Activated T-cell treated with anti-CD3 and anti-CD28 coated beads, Interleukin-2, amount 50 U/mL, for 1 hour (primary cell): ENCODE measurements around the gene UVRAG.
"Not testable (repeated sequence)": the region's sequence is repeated elsewhere in the genome, so short reads cannot be mapped to it uniquely, and the experiment has no call there.

ENCODE experiments used
- DNase-seq: peaks from one replicate; pipeline ENCODE4 v3.0.0-alpha.2; 2020

UVRAG gene

DNA sequence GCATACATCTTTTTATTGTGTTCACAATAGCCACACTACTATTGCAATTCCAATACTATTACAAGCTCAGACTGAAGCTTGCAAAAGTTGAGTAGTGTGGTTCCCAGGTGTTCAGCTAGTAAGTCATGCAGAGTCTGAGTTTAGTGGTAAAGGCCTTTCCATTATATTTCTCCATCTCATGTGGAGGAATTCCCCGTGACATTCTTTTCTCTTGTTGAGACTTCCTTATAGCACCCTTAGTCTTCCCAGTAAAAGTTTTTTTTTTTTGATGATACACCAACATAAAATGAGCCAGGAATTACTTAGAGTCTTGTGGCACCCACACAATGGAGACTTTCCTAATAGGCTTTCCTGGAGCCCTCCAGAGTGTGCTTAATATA is 110.8 kb downstream of the UVRAG start:
- DNase-seq, result no peak

GRCh38 chr11:75929706-75930105 is 114.7 kb downstream of the UVRAG start:
- no peak for DNase-seq

DNA sequence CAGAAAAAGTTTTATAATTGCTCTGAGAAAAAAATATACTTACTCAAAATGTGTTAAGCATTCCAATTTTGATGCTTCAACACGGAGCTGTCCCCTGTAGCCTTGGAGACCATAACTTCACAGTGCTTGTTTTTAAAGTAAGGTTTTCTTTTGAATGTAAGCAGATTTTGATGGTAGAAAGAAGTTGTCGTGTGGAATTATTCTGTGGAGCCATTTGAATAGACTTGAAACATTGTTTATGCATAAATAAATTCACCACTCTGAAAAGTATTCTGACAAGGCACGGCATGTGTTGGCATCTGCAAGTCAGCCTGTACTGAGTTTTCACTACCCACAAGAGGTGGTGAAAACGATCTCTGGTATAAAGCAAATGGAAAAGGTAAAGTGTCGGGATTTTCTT is 115.5 kb downstream of the UVRAG start:
- DNase-seq, result no peak

DNA sequence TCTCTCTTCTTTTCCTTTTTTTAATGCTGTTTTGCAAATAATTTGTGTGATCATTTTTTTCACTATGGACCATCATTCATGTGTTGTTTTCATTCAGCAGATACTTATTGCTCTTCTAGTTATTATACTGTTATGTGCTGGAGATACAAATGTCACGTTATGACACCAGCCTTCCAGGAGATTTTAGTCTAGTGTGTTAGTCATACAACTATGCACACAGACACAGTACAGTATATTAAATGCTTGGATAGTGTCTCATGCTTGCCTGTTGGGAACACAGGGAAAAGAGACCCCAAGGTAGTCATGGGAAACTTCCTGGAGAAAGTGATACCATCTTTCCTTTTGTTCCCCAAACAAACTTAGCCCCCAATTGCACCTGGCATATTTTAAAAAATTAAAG is 116.1 kb downstream of the UVRAG start:
- no peak for DNase-seq

DNA sequence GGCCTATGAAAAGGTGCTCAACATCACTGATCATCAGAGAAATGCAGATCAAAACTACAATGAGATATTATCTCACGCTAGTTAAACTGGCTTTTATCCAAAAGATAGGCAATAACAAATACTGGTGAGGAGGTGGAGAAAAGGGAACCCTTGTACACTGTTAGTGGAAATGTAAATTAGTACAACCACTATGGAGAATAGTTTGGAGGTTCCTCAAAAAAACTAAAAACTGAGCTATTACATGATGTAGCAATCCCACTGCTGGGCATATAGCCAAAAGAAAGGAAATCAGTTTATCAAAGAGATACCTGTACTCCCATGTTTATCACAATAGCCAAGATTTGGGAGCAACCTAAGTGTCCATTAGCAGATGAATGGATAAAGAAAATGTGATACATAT is 118.7 kb downstream of the UVRAG start:
- DNase-seq, result not testable (repeated sequence)

DNA sequence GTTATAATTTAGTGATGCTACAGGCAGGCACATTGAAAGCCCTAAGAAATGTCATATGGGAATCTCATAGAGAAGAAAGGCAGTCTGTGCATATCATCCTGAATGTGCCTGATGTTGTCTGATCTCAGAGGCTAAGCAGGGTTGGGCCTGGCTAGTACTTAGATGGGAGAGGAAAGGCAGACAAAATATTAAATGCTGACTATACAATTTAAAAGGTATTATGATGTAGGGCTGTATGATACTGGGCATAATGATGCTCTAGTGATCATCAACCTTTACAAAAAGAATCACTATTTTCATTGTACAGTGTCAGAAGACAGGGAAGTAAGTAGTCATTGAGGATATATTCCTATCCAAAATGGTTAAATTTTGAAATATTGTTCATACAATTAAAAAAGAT is 119.8 kb downstream of the UVRAG start:
- DNase-seq, result no peak

DNA sequence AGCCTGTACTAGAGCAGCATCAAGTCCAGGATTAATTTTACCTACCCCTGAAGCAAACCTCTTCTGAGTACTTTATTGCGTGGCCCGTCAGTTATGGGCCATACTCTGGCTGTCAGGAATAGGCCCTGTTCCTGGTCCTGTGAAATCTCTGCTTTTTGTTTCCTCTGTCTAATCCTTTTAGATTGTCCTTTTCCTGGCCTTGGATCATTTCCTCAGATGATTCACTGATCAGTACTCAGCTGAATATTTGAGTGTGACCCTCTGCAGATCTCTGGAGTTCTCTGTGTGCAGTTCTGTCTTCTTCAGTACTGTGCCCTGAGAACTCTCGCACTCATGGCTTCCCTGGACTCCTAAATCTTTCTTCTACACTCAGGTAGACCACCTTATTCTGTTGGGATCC is 123.5 kb downstream of the UVRAG start:
- no peak for DNase-seq

DNA sequence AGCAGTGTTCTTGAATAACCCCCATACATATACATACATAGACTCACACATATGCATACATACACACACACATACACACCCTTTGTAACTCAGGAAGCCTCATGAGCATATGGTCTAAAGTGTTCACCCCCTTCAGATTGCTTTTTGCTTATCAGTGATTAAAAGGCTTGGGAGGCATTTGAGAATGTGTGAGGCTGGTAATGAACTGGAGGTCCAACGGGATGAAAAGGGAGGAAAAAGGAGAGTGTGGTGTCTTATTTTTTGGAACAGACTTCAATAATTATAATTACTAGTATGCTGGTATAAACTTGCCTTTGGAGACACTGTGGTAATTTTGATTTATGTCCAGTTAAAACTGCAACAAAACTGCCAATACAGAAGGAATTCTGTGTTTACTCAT is 124.5 kb downstream of the UVRAG start:
- no peak for DNase-seq

- no peak for DNase-seq
These were observed 125.0 kb downstream of the UVRAG start for GRCh38 chr11:75939992-75940391.

DNA sequence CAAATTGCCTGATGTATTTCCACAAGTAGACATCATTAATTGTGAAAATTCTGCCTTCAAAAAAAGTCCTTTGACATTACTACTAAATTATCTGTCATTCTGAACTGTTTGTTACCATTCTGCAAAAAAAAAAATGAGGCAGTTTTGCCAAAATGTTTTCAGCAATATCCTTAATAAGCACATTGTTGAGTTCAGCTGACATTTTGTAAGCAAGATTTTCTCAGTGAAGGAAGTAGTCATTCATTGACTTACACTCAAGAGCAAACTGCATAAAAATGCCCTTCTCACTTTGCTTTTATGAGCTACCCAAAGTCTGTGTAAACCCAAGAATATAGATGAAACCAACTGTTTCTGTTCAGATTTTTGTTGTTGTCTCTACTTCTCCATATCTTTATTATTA is 125.9 kb downstream of the UVRAG start:
- no peak for DNase-seq

DNA sequence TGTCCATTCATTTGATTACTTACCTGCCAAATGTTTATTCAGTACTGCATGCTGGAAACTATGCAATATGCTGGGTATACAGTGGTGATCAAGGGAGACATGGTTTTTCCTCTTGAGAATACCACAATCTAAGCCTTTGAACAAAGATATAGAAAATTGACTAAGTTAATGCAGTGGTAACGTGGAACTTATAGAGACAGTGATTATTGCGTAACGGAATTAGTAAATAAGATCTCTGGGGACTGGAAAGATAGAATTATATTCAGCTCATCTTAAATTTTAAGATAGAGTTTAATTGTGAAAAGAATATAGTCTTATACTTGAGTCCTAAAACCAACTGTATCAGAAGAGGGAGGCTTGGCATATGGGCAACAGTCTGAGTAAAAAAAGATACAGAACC is 129.5 kb downstream of the UVRAG start:
- no peak for DNase-seq

GRCh38 chr11:75945446-75945845 is 130.4 kb downstream of the UVRAG start:
- no peak for DNase-seq

GRCh38 chr11:75945947-75946346 is 130.9 kb downstream of the UVRAG start:
- DNase-seq, result no peak

DNA sequence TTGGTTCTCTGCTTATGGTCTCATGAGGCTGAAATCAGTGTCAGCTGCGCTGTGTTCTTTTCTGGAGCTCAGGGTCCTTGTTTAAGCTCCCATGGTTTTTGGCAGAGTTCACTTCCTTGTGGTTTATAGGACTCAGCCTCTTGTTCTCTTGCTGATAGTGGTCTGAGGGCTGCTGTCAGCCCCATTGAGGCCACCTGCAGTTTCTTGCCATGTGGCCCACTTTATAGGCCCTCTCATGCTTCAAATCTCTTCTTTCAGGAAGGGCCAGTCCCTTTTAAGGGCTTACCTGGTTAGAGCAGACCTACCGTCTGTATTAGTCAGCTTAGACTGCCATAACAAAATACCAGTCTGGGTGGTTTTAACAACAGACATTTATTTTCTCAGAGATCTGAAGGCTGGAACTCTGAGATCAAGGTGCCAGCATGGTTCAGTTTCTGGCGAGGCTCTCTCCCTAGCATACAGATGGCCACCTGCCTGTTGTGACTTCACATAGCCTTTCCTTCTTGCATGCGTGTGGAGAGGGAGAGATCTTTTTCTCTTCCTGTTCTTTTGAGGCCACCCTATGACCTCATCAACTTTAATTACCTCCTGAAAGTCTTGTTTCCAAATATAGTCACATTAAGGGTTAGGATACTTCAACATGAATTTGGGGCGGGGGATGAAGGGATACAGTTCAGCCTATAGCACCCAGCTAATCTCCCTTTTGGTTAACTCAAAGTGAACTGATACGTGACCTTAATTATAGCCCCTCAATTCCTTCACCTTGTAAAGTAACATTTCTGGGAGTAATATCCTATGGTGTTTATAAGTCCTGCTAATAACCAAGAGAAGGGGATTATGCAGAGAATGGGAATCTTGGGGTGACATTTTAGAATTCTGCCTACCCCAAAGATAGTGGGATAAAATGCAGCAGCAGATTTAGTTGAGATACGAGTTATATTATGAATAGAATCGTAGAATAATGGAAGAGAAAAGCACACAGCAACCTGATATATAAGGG is 131.8 kb downstream of the UVRAG start:
- no peak for DNase-seq

DNA sequence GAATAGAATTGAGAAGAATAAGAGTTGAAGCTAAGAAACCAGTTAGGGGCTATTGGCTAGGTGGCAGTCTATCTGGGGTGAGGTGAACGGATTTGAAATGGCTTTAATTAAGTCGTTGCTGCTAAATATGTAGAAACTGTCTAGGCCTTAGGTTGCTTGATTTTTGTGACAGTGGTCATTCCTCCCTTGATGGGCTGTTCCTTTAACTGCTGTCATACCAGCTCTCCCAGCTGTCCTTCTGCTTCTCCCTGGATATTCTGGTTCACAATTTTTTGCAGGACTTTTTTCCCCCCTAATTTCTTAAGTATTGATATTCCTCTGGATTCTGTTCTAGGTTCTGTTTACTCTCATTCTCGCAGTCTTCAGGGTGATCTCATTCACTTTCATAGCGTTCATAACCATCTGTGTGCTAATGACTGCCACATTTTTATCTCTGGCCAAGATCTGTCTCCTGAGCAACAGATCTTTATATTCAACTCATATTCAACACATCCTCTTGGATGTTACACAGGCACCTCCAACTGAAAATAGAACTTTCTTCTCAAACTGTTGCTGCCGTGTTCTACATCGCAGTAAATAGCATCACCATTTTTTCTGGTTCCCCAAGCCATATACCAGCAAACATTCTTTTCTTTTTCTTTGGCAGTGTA is 134.1 kb downstream of the UVRAG start:
- DNase-seq, result no peak

DNA sequence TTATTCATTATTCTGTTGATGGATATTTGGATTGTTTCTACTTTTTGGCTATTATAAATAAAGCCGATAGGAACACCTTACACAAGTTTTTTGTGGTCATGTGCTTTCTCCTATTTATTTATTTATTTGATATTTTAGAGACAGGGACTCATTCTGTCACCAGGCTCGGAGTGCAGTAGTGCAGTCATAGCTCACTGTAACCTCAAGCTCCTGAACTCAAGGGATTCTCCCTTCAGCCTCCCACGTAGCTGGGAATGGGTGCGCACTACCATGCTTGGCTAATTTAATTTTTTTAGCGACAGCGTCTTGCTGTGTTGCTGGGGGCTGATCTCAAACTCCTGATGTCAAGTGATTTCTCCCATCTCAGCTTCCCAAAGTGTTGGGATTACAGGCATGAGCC is 135.1 kb downstream of the UVRAG start:
- DNase-seq, result no peak

DNA sequence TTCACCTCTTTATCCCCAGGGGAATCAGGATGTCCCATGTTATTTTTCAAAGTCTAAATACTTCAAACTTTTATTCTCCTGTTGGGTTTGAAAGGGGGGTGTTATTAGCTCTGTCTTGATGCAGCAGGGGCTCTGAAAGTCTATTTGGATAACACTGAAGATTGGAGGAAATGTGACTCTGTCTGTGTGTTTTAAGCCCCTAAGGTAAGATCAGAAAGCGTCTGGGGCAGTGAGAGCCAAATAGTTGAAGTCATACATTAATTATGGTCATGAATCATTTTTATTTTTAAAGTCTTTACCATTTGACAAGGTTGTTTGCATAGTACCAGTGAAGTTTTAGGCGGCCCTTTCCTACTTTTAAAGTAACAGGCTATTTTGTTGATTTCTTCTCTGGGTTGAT is 139.0 kb downstream of the UVRAG start:
- no peak for DNase-seq

- no peak for DNase-seq
These were observed 140.4 kb downstream of the UVRAG start for GRCh38 chr11:75955443-75955842.

GRCh38 chr11:75959540-75959939 is 144.5 kb downstream of the UVRAG start:
- no peak for DNase-seq

DNA sequence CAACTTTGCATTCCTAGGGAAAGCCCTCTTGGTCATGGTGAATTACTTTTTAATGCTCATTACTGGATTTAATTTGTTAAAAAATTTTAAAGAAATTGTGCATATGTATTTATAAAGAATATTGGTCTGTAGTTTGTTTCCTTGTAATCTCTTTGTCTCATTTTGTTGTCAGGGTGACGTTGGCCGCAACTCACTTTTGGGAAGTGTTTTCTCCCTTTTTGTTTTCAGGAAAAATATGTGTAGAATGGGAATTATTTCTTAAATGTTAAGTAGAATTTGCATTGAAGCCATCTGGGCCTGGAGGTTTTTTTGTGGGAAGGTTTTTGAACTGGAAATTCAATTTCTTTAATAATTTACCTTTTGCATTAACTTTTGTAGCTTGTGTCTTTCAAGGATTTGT is 149.1 kb downstream of the UVRAG start:
- no peak for DNase-seq

GRCh38 chr11:75966537-75967287 is 151.7 kb downstream of the UVRAG start:
- DNase-seq, result no peak

- no peak for DNase-seq
These were observed 153.1 kb downstream of the UVRAG start for GRCh38 chr11:75968021-75968625.

DNA sequence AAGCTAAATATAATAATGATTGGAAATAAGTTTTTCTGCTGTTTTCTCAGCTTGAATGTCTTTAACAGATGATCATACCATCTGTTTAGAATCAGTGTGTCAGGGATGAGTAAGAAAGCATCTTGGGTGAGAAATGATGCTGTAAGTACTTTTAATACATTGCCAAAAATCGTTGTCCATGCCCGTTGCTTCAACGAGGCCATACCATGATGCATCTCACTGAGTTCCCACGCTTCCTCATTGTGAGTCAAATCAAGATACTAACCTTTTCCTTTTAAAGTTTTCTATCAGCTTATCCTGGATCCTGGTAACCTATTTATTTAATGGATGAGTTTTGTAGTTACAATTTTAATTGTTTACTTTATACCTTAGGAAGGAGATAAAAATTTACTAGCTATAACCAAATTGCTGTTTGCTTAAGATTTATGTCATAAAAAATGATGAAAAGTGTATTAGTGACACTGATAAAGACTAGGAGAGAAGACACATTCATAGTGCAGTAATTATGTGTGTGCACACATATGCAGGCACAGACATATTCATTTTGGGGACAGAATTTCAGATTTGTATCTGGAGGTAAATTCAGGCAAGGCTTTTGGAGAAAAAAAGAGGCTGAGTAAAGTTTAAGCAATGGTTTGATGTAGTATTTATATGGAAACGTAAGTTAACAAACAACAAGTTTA is 154.8 kb downstream of the UVRAG start:
- DNase-seq, result no peak
